Fibroblast of the aortic adventitia (primary cell): ENCODE measurements around the gene CHMP5. TPM values are rescaled to one million over a fixed set of nuclear protein-coding genes. Genes with fewer than 3 reads are reported as not detected.
A peak's percentile ranks its signal among the peaks of the same experiment; 100 is the strongest.

Experiments
- DNase-seq: peaks from one replicate; pipeline ENCODE4 v3.0.0-alpha.2; 2010; ENCODE audit warnings: low read depth
- H3K4me3 ChIP-seq: 2 replicates; pipeline ENCODE4 v1.5.1; 2011; ENCODE audit warnings: low read depth, mild to moderate bottlenecking, control low read depth, low read length, moderate library complexity
- CTCF ChIP-seq: IDR thresholded peaks from 2 replicates; pipeline ENCODE4 v1.5.1; 2011; ENCODE audit warnings: mild to moderate bottlenecking, low read length, control low read depth, inconsistent platforms; ENCODE audit not compliant: insufficient read depth
- total RNA-seq: library from RNA; depleted of rRNA; stranded (reverse); fragments of >200 nt; gene quantifications from 2 replicates; pipeline ENCODE4 v1.2.3, GENCODE V29; 2012; ENCODE audit warnings: low replicate concordance

The CHMP5 gene
- total RNA-seq, 1 donor = 87.4 TPM

GRCh38 chr9:33260372-33260771 is 4.5 kb upstream of the CHMP5 start:
- no peak for TF ChIP-seq CTCF
- no peak for DNase-seq
- no peak overlapping the region for H3K4me3 ChIP-seq

GRCh38 chr9:33263131-33264002 is 1.5 kb upstream of the CHMP5 start:
- peak; percentile 28 for DNase-seq
- no peak for TF ChIP-seq CTCF

GRCh38 chr9:33264003-33264472 is 811 bp upstream of the CHMP5 start:
- no peak for DNase-seq
- TF ChIP-seq CTCF = no peak
- peak overlapping the region; percentile 99 for H3K4me3 ChIP-seq

More at GRCh38 chr9:33263131-33264002, 1.5 kb upstream of the CHMP5 start:
- peak overlapping the region; percentile 99 for H3K4me3 ChIP-seq

GRCh38 chr9:33265211-33265865 is 489 bp downstream of the CHMP5 start:
- TF ChIP-seq CTCF = no peak
- H3K4me3 ChIP-seq = peak overlapping the region; percentile 100
- DNase-seq = peak; percentile 17

GRCh38 chr9:33267151-33267767 is 2.4 kb downstream of the CHMP5 start:
- no peak for DNase-seq
- no peak overlapping the region for H3K4me3 ChIP-seq
- TF ChIP-seq CTCF = no peak

GRCh38 chr9:33270146-33270545 is 5.3 kb downstream of the CHMP5 start:
- no peak for TF ChIP-seq CTCF
- no peak overlapping the region for H3K4me3 ChIP-seq
- DNase-seq = no peak
